ENCODE data around the gene PSMC3. TPM values are rescaled to one million over a fixed set of nuclear protein-coding genes. Genes with fewer than 3 reads are reported as not detected.
A peak's percentile ranks its signal among the peaks of the same experiment; 100 is the strongest.

PSMC3 gene
- total and polyA plus RNA-seq, 9 of the 15 experiments (the other 6 are each of a cell fraction or from before 2014, with no cell fraction given): 44.3 to 324 (median 240) TPM

- TF ChIP-seq PHF8 (IDR thresholded peaks at IDR 0.05; ENCODE audit: borderline replicate concordance, low read length) (no peak), E2F3 (CRISPR knock-in tag; IDR thresholded peaks at IDR 0.05) (no peak), DDX20 (tag; IDR thresholded peaks at IDR 0.05; ENCODE audit: low read depth) (no peak)
Measured at GRCh38 chr11:47433157-47433556, 6.9 kb upstream of the PSMC3 start (continued).

- BruUV-seq (replicated peaks): no TSS peak
- ATAC-seq: no peak
- H4K20me1 ChIP-seq (replicated peaks; ENCODE audit: control insufficient read depth, insufficient read depth, low read length): no peaks in the 10 kb centered on the region
- no peak for FAIRE-seq
- TF ChIP-seq ZNF766 (CRISPR knock-in tag; conservative IDR thresholded peaks at IDR 0.05) (no peak), CBFA2T2 (conservative IDR thresholded peaks at IDR 0.05) (0 out of 2 replicates have a peak, but pooled peaks have one; percentile 9), BRF2 (IDR thresholded peaks at IDR 0.05; ENCODE audit: borderline replicate concordance, insufficient read depth, insufficient read length) (no peak), DIDO1 (tag; IDR thresholded peaks at IDR 0.05; ENCODE audit: low read depth) (no peak)
- CTCF ChIA-PET (ENCODE audit: low intra/inter-chr PET ratio): no interaction called here
- no peak overlapping the region for H3K9ac ChIP-seq (ENCODE audit: insufficient read depth in 1 of 2, low read depth in 2 of 2, low read length in 2 of 2)
- H3K27me3 ChIP-seq (ENCODE audit: control insufficient read depth in 2 of 2, insufficient read depth in 2 of 2, low read length in 2 of 2): no peaks in the 10 kb centered on the region
- H3K36me3 ChIP-seq (ENCODE audit: control insufficient read depth, insufficient read depth, low read length): no peaks in the 10 kb centered on the region
- H3K27ac ChIP-seq (ENCODE audit: extremely low read depth, low read depth, low read length): no peak overlapping the region
- WGBS (ENCODE audit: insufficient coverage, low coverage, missing lambda C conversion rate): 48% methylated on average over 9 of the region's 9 CpGs
- no peaks in the 10 kb centered on the region for H3K9me1 ChIP-seq (ENCODE audit: control insufficient read depth, insufficient read depth, low read length)
- POLR2A ChIA-PET: interaction anchor here (0.6 to 1.2 kb wide), 2 partner anchors 14 to 17 kb away, joined by 3 to 4 read pairs; no protein-coding TSS in a partner anchor
- DNase-seq (ENCODE audit: extremely low read depth in 1 of 4, low spot score in 3 of 4): no peak
- no peaks in the 10 kb centered on the region for H3K79me2 ChIP-seq (ENCODE audit: control insufficient read depth, insufficient read depth, low read length)
- H2AFZ ChIP-seq (ENCODE audit: low read depth, low read length): no peak overlapping the region
- H3K4me1 ChIP-seq (replicated peaks in 1 of 2; ENCODE audit: control insufficient read depth in 2 of 2, insufficient read depth in 2 of 2, low read length in 2 of 2): peaks cover 0 to 7% of the 10 kb centered on the region in 2 experiments; a peak in 1 of 5 replicates
- in situ Hi-C loops (cut with MboI): no loop called here
- no peaks in the 10 kb centered on the region for H3K9me3 ChIP-seq (replicated peaks; ENCODE audit: control insufficient read depth, insufficient read depth, low read depth, low read length)
- no peak overlapping the region for H3K4me2 ChIP-seq (ENCODE audit: insufficient read depth, low read length)
- no peak overlapping the region for H3K4me3 ChIP-seq
- intact Hi-C loops (cut with micrococcal nuclease): no loop called here
Measured at GRCh38 chr11:47431356-47432083, 5.3 kb upstream of the PSMC3 start.
